T47D (cell line): ENCODE data around the gene ATP5F1D.

Source experiments
- DNase-seq, 2 experiments: peaks; one replicate each; pipeline versions ENCODE4 v3.0.0 to v3.0.0-alpha.2; 2011 to 2012; ENCODE audit warnings: low read depth in 1 of 2, low spot score in 1 of 2
- JUND ChIP-seq: IDR thresholded peaks from 2 replicates; pipeline ENCODE4 v1.6.1; 2012; ENCODE audit warnings: low read depth
- in situ Hi-C: cut with HindIII; loops from 2 replicates; pipeline ENCODE4 v1.10.0; 2016; ENCODE audit warnings: low sequenced_read_pairs, low pct_unique_long_range_greater_than_20kb

The ATP5F1D gene

DNA sequence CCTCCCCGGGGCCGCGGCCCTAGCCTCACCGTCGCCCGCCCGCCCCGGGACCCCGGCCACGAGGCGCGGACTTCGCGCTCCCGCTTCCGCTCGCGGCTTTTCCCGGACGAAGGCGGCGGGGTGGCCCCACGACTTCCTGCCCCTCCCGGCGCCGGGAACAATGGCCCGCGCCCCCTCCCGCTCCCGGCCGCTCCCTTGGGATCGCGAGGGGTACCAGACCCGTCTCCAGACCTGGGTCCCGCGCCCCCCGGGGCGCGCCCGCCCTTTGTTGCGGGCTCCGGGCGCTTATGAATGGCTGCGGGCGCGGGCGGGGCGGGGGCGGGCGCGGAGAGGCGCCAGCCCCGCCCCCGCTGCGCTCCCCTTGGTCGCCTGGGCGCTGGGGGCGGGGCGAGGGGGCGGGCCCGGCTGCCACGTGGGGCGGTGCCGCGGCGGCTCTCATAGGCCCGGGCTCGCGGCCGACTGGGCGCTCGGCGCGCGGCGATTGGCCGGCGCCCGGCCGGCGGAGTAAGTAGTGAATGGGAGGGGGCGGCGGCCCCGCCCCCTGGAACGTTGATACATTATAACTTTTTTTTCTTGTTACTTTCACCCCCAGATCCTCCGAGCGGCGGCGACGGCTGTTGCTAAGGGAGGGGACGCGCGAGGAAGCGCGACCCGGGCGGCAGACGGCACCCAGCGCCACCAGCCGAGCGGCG lies 7.9 kb downstream of the ATP5F1D start:
- no peak for TF ChIP-seq JUND
- in situ Hi-C loops: no loop called here
- DNase-seq: peak; percentile 89 to 95

DNA sequence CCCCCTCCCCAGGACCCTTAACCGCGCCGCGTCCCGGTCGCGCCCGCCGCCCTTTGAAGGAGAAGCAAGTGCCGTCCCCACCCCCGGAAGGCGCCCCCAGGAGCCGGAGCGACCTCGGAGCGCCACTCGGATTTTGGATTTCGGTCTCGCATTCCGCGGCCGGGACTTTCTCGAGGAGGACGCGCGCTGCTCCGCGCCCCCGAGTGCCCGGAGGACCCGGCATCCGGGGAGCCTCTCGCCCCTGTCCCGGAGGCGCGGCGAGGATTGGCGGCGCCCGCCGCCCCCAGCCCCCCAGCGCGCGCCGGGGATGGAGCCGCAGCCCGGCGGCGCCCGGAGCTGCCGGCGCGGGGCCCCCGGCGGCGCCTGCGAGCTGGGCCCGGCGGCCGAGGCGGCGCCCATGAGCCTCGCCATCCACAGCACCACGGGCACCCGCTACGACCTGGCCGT lies 8.5 kb downstream of the ATP5F1D start:
- DNase-seq: no peak
- in situ Hi-C loops: no loop called here
- no peak for TF ChIP-seq JUND

DNA sequence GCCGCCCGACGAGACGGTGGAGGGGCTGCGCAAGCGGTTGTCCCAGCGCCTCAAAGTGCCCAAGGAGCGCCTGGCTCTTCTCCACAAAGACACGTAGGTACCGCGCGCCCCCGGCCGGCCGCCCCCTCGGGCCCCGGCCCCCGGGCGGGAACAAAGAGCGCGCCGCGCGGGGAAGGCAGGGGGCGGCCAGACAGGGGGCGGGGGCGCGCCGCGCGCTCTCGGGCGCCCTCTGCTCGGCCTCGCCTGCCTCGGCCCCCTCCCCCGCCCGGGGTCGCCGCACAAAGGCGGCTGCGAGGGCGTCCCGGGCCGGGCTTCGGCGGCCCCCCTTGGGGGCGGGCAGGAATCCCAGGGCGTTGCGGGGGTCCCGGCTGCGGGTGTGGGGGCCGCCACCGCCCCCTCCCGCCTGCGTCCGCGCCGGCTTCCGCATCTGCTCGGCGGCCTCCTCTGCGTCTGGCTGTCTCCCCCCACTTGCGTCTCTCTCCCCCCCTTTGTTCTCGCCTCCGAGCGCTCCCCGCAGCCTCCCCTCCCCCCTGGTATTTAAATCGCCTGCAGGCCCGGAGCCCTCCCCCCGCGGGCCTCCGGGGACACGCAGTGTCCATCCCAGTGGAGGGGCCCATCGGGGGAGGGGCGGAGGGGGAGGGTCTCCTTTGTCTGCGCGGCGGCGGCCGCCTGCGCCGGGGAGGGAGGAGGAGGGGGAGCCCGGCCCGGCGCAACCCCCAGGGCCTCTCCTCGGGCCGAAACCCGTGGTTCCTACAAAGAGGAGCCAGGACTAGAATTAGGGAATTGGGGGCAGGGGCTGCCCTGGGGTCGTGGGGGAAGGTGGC lies 9.1 kb downstream of the ATP5F1D start:
- DNase-seq: no peak
- in situ Hi-C loops: no loop called here
- no peak for TF ChIP-seq JUND

DNA sequence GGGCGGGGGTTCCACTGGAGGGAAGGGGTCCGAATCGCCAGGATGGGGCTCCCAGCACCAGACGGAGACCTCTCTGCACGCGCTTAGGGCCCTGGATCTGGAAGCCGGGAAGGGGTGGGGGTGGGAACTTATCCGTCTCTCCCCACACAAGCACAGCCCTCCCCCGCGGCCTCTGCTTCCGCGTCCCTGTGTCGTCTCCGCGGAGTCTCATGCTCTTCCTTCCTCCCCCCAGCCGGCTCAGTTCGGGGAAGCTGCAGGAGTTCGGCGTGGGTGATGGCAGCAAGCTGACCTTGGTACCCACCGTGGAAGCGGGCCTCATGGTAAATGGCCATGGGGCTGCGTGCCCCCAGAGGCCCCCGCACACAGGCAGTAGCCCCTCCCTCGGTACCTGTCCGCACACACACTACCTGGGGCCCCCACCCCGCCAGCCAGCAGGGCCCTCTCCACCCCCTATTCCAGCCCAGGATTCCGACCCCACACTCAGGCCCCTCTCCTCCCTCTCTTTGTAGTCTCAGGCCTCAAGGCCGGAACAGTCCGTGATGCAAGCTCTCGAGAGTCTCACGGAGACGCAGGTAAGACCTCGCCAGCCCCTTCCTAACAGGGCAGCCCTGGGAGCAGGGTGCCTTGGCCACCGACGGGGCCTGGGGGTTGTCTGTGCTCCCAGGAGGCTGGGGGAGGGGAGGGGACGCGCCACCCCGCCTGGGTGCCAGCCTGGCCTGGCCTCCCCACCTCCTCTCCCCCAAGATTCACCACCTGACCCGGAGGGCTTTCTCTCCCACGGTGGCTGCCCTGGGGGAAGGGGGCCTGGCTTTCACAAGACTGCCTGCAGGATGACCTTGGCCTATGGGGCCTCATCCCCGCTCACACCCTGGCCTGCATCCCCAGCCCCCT lies 10.0 kb downstream of the ATP5F1D start:
- peak in 1 of 2 experiments; percentile 84 for DNase-seq
- no peak for TF ChIP-seq JUND
- in situ Hi-C loops: no loop called here

DNA sequence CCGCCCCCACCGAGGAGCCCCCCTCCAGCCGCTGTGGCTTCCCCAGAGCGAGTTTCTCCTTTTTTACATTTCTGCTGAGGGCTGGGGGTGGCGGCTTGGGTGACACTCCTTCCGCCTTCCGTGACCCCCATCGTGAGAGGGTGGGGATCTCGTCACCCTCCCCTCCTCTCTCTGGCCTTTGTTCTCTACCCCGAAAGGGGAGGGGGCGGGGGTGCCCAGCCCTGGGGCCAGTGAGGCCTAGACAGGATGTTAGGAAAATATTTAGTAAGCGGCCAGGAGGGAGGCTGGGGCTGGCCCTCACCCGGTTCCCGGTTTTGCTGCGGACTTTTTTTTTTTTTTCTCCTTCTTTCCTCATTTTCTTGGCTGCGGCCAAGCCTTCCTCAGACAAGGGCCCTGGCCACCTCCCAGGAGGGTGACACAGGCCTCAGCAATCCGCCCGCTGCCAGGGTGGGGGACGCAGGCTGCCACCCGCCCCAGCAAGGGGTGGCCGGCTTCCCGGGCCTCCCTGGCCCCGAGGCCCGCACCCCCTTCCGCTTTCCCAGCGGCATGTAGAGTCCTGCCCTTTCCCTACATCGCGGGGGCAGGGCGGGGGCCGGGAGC lies 10.8 kb downstream of the ATP5F1D start:
- in situ Hi-C loops: no loop called here
- DNase-seq: peak in 1 of 2 experiments; percentile 68
- TF ChIP-seq JUND: no peak

DNA sequence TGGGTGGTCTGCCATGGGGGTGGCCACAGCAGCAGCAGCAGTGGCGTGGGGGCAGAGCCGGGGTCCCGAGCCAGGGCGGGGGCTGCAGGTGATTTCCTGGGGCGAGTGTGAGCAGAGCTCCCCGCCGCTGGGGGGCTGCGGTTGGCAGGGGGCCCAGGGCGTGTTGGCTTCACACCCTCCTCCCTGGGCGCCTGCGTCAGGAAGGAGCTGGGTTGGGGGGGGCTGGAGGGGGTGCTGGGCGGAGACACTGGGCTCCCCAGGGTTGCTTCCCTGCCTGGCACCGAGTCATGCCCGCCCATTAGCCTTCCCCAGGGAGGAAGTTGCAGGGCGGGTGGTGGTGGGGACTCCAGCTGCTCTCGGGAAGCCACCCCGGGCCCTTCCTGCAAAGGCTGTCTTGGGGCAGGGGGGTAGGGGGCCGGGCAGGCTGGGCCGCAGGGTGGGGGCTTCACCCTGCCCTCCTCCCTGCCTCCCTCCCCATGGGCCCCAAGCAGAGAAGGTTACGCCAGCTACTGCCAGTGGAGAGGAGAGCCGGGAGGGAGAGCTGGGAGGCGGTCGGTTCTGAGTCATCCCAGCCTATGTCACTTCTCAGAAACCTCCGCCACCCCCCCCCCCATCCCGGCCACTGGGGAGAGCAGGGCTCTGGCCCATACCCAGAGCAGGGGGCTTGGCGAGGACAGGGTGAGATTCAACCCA lies 11.4 kb downstream of the ATP5F1D start:
- DNase-seq: peak; percentile 60 to 85
- TF ChIP-seq JUND: no peak
- in situ Hi-C loops: no loop called here

DNA sequence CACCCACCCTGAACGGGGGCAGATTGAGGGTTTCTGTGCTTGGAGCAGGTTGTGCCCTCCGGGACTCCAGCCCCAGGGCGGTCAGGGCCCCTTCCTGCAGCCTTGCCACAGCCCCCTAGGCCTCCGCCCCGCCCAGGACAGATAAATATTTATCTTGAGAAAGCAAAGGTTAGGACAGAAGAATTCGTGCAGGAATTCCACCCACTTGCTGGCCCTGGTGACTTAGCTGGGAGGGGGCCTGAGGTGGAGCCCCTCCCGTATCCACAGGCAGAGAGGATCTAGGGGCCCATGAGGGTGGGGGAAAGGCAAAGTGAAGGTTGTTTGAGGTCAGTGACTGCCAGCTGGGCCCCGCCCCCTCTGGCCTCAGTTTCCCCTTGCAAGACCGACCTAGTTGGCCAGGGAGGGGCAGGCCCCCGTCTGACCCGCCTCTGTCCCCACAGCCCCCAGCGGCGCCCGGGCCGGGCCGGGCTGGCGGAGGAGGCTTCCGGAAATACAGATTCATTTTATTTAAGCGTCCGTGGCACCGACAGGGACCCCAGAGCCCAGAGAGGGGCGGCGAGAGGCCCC lies 12.0 kb downstream of the ATP5F1D start:
- in situ Hi-C loops: no loop called here
- no peak for DNase-seq
- TF ChIP-seq JUND: no peak

DNA sequence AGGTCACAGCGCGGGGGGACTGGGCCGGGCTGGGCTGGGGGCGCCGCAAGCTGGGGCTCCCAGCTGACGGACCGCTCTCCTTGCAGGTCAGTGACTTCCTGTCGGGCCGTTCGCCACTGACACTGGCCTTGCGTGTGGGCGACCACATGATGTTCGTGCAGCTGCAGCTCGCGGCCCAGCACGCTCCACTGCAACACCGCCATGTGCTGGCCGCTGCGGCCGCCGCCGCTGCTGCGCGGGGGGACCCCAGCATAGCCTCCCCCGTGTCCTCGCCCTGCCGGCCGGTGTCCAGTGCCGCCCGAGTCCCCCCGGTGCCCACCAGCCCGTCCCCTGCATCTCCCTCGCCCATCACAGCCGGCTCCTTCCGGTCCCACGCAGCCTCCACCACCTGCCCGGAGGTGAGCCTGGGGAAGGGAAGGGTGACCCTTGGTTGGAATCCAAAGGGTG lies 12.6 kb downstream of the ATP5F1D start:
- in situ Hi-C loops: no loop called here
- TF ChIP-seq JUND: no peak
- DNase-seq: no peak

DNA sequence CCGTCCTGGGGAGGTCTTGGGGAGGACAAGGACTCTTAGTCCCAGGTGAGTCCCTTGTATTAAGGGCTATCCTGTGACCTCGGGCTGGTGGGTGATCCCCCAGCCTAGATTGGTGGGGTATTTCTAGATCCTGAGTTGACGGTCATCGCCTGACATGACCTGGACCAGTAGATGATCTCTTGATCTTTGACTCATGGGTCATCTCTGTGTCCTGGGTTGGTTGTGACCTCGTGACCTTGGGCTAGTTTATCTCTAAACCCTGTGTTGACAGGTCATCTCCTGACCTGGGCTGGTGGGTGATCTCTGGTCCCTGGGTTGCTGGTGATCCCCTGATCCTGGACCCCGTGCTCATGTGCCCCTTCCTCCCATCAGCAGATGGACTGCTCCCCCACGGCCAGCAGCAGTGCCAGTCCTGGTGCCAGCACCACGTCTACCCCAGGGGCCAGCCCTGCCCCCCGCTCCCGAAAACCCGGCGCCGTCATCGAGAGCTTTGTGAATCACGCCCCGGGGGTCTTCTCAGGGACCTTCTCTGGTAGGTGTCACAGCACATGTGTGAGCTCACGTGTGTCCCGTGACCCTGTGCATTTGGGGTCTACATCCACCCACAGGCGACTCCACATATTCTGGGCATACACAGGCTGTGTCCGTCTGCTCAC lies 13.1 kb downstream of the ATP5F1D start:
- in situ Hi-C loops: no loop called here
- DNase-seq: no peak
- TF ChIP-seq JUND: no peak

DNA sequence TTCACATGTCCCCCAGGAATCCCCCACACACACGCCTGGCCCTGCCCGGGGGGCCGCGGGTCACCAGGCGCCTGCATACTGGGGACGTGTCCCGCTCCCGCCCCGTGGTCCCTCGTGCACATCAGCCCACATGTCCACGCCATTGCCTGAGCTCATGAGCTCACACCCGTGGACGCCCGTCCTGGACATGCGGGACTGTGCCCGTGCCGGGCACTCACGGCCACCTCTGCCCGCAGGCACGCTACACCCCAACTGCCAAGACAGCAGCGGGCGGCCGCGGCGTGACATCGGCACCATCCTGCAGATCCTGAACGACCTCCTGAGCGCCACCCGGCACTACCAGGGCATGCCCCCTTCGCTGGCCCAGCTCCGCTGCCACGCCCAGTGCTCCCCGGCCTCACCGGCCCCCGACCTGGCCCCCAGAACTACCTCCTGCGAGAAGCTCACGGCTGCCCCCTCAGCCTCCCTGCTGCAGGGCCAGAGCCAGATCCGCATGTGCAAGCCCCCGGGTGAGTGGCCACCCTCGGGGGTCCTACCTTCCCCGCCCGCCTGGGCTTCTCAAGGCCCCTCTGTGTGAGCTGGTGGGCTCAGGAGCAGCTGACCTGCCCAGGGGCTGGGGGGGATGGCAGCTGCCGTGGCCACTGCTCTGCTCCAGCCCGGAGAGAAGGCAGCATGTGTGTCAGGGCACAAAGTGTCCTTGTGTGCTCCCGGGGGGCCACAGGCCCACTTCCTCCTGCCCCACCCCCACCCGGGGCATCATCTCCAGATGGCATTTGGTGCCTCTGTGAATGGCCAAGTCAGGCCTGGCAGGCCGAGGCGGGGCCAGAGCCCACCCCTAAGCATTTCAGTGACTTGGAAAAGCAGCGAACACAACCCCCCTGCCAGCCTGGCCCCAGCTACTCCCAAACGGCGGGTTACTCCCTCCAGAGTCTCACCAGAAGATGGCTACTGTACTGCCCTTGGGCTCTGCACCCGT lies 13.9 kb downstream of the ATP5F1D start:
- no peak for TF ChIP-seq JUND
- DNase-seq: no peak
- in situ Hi-C loops: no loop called here
